ENCODE measurements around the gene TNFRSF13B.

GRCh38 chr17:16999931-17000625 lies 28.2 kb upstream of the TNFRSF13B start:
- TF ChIP-seq POLR2AphosphoS5 (IDR thresholded peaks at IDR 0.05; ENCODE audit: borderline replicate concordance, low read depth, low read length) = no peak
- no peak for TF ChIP-seq EZH2 (IDR thresholded peaks at IDR 0.05)
